ENCODE results near the gene NOP53.
A peak's percentile ranks its signal among the peaks of the same experiment; 100 is the strongest.
"Not testable (repeated sequence)": the region's sequence is repeated elsewhere in the genome, so short reads cannot be mapped to it uniquely, and the experiment has no call there.

NOP53 gene

DNA sequence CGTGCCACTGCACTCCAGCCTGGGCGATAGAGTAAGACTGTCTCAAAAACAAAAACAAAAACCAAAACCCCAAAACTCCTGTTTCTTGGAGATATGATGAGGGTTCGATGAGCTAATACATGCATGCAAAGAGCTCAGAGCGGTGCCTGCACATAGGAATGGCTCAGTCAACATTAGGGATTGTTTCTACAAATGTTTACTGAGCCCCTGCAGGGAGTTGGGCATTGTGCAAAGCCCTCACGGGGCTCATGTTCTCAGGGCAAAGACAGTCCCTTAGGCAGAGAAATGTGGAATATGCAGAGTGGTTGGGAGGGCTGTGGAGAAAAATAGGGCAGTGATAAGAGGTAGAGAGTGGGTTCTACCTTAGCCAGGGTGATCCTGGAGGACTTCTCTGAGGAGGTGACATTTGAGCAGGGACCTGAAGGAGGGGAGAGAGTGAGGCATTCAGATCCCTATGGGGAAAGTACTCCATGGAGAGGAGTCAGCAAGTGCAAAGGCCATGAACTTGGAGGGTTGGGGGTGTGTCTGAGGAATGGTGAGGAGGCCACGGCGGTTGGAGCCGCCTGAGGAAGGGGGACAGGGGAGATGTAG is 33.6 kb upstream of the NOP53 start:
- TF ChIP-seq, protein P1, sequence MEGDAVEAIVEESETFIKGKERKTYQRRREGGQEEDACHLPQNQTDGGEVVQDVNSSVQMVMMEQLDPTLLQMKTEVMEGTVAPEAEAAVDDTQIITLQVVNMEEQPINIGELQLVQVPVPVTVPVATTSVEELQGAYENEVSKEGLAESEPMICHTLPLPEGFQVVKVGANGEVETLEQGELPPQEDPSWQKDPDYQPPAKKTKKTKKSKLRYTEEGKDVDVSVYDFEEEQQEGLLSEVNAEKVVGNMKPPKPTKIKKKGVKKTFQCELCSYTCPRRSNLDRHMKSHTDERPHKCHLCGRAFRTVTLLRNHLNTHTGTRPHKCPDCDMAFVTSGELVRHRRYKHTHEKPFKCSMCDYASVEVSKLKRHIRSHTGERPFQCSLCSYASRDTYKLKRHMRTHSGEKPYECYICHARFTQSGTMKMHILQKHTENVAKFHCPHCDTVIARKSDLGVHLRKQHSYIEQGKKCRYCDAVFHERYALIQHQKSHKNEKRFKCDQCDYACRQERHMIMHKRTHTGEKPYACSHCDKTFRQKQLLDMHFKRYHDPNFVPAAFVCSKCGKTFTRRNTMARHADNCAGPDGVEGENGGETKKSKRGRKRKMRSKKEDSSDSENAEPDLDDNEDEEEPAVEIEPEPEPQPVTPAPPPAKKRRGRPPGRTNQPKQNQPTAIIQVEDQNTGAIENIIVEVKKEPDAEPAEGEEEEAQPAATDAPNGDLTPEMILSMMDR (IDR thresholded peaks at IDR 0.05; ENCODE audit: borderline replicate concordance, extremely low read depth, low read length, poor library complexity, severe bottlenecking): no peak
- no peak for TF ChIP-seq EZH2 (IDR thresholded peaks at IDR 0.05; ENCODE audit: borderline replicate concordance, low read depth, low read length, severe bottlenecking)
- Histone ChIP-seq H3K9ac (ENCODE audit: low read depth, low read length) (no peak overlapping the region), H3K79me2 (ENCODE audit: insufficient read depth, low read length) (no peaks in the 10 kb centered on the region), H3K9me3 (ENCODE audit: insufficient read depth, low read length, severe bottlenecking) (peaks cover 2% of the 10 kb centered on the region), H3K4me2 (ENCODE audit: insufficient read depth, low read length) (no peak overlapping the region), H4K20me1 (ENCODE audit: insufficient read depth, low read length) (no peaks in the 10 kb centered on the region), H3K4me3 (ENCODE audit: low read depth in 1 of 2, low read length in 2 of 2) (no peak overlapping the region), H3K4me1 (ENCODE audit: insufficient read depth, low read length) (no peaks in the 10 kb centered on the region), H2AFZ (ENCODE audit: low read depth, low read length) (no peak overlapping the region), H3K27me3 (ENCODE audit: insufficient read depth, low read length, poor library complexity) (no peaks in the 10 kb centered on the region), H3K36me3 (ENCODE audit: insufficient read depth, low read length) (no peaks in the 10 kb centered on the region), H3K27ac (ENCODE audit: low read length) (no peak overlapping the region)
- ATAC-seq (ENCODE audit: insufficient read depth, low read depth) (no peak), DNase-seq (no peak)

DNA sequence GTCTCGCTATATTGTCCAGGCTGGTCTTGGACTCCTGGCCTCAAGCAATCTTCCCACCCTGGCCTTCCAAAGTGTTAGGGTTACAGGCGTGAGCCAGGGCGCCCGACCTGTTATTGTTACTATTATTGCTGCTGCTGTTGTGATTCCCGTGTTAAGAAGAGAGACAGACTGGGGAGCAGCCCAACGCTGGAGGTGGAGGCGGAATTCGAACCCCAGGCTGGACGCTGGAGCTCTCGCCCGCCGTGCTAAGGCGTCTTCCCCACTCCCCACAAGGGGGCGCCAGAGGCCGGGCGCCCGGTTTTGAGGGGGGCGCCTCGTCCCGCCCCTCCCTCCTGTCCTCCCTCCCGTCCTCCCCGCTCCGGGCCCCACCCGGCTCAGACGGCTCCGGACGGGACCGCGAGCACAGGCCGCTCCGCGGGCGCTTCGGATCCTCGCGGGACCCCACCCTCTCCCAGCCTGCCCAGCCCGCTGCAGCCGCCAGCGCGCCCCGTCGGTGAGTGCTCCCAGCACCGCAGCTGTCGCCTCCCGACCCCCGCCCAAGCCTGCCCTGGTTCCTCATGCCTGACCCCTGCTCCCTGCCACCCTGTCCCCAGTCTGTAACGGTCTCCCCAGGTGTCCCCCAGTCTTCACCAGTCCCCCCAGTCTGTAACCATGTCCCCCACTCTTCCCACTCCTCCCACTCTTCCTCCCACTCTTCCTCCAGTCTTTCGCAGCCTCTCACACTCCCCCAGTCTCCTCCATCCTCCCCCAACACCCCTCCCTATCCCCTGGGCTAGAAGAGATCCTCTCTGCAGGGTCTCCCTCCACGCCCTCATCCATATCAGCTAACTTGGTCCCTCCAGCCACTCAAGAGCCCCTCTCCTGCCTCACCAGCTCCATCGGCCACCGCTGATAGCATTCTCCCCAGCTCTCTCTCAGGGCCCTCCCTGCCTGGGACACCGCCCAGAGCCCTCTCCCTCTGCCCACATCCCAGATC is 32.0 kb upstream of the NOP53 start, which contains the start of gene EHD2:
TSS of gene EHD2 (plus strand) at position 377 of the 976 bp plus-strand sequence. CDS start 3,191 bp downstream, outside the sequence.
- Histone ChIP-seq H3K4me3 (ENCODE audit: low read depth in 1 of 2, low read length in 2 of 2) (no peak within 1 kb of the TSS), H3K9ac (ENCODE audit: low read depth, low read length) (no peak within 1 kb of the TSS), H3K27me3 (ENCODE audit: insufficient read depth, low read length, poor library complexity) (no peaks in the 10 kb centered on the region), H3K27ac (ENCODE audit: low read length) (no peak within 1 kb of the TSS), H3K9me3 (ENCODE audit: insufficient read depth, low read length, severe bottlenecking) (peaks cover 2% of the 10 kb centered on the region), H2AFZ (ENCODE audit: low read depth, low read length) (no peak within 1 kb of the TSS), H3K36me3 (ENCODE audit: insufficient read depth, low read length) (no peaks in the 10 kb centered on the region), H3K79me2 (ENCODE audit: insufficient read depth, low read length) (no peaks in the 10 kb centered on the region), H4K20me1 (ENCODE audit: insufficient read depth, low read length) (no peaks in the 10 kb centered on the region), H3K4me2 (ENCODE audit: insufficient read depth, low read length) (no peak within 1 kb of the TSS), H3K4me1 (ENCODE audit: insufficient read depth, low read length) (no peaks in the 10 kb centered on the region)
- no peak for TF ChIP-seq EZH2 (IDR thresholded peaks at IDR 0.05; ENCODE audit: borderline replicate concordance, low read depth, low read length, severe bottlenecking)
- TF ChIP-seq, protein P1 (IDR thresholded peaks at IDR 0.05; ENCODE audit: borderline replicate concordance, extremely low read depth, low read length, poor library complexity, severe bottlenecking): peak; percentile 56
- DNase-seq (no peak), ATAC-seq (ENCODE audit: insufficient read depth, low read depth) (no peak)

DNA sequence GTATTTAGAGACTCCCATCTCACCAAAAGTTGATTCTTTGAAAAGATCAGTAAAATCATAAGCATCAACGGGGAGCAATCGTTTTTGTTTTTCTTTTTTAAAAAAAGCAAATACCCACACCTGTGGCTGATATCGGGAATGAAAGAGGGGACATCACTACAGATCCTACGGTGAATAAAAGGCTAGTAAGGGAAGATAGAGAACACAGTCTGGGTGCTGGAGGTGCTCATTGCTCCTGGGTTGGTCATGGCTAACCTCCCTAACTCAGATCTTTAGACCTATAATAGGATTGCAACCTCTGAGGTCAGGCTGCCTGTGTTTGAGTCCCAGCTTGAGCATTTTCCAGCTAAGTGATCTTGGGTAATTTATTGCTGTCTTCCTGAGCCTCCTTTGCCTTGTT is 31.0 kb upstream of the NOP53 start:
- Histone ChIP-seq H4K20me1 (ENCODE audit: insufficient read depth, low read length) (no peaks in the 10 kb centered on the region), H3K4me2 (ENCODE audit: insufficient read depth, low read length) (no peak overlapping the region), H3K4me3 (ENCODE audit: low read depth in 1 of 2, low read length in 2 of 2) (no peak overlapping the region), H3K27ac (ENCODE audit: low read length) (no peak overlapping the region), H3K9ac (ENCODE audit: low read depth, low read length) (no peak overlapping the region), H3K36me3 (ENCODE audit: insufficient read depth, low read length) (no peaks in the 10 kb centered on the region), H3K9me3 (ENCODE audit: insufficient read depth, low read length, severe bottlenecking) (peaks cover 2% of the 10 kb centered on the region), H2AFZ (ENCODE audit: low read depth, low read length) (no peak overlapping the region), H3K79me2 (ENCODE audit: insufficient read depth, low read length) (no peaks in the 10 kb centered on the region), H3K27me3 (ENCODE audit: insufficient read depth, low read length, poor library complexity) (no peaks in the 10 kb centered on the region), H3K4me1 (ENCODE audit: insufficient read depth, low read length) (no peaks in the 10 kb centered on the region)
- no peak for TF ChIP-seq EZH2 (IDR thresholded peaks at IDR 0.05; ENCODE audit: borderline replicate concordance, low read depth, low read length, severe bottlenecking)
- TF ChIP-seq, protein P1 (IDR thresholded peaks at IDR 0.05; ENCODE audit: borderline replicate concordance, extremely low read depth, low read length, poor library complexity, severe bottlenecking): no peak
- ATAC-seq (ENCODE audit: insufficient read depth, low read depth): no peak
- DNase-seq: no peak

DNA sequence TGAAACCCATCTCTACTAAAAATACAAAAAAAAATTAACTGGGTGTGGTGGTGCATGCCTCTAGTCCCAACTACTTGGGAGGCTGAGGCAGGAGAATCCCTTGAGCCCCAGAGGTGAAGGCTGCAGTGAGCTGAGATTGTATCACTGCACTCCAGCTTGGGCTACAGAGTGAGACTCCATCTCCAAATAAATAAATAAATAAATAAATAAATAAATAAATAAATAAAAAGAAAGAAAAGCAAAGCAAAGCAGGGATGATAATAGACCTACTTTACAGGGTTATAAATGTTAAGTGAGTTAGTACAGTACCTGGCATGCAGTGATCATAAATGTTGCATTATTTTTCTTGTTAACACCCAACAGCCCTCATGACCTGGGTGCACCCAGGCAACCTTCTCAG is 30.5 kb upstream of the NOP53 start:
- not testable (repeated sequence) for H3K36me3 ChIP-seq (ENCODE audit: insufficient read depth, low read length); H3K4me3 ChIP-seq (ENCODE audit: low read depth in 1 of 2, low read length in 2 of 2); H4K20me1 ChIP-seq (ENCODE audit: insufficient read depth, low read length); H3K79me2 ChIP-seq (ENCODE audit: insufficient read depth, low read length); H3K9ac ChIP-seq (ENCODE audit: low read depth, low read length); H3K9me3 ChIP-seq (ENCODE audit: insufficient read depth, low read length, severe bottlenecking); H3K27me3 ChIP-seq (ENCODE audit: insufficient read depth, low read length, poor library complexity); H3K4me2 ChIP-seq (ENCODE audit: insufficient read depth, low read length); H3K4me1 ChIP-seq (ENCODE audit: insufficient read depth, low read length); DNase-seq; H3K27ac ChIP-seq (ENCODE audit: low read length); H2AFZ ChIP-seq (ENCODE audit: low read depth, low read length); ATAC-seq (ENCODE audit: insufficient read depth, low read depth)
